Hindlimb muscle (tissue), 1 donor: ENCODE measurements around the gene ABCF2. TPM values are rescaled to one million over a fixed set of nuclear protein-coding genes. Genes with fewer than 3 reads are reported as not detected.
A peak's percentile ranks its signal among the peaks of the same experiment; 100 is the strongest.

Experiments
- DNase-seq: peaks from one replicate; pipeline ENCODE4 v3.0.0-alpha.2; 2013
- polyA plus RNA-seq: library from polyadenylated mRNA; unstranded; fragments of 120-200 nt; gene quantifications from one replicate; pipeline ENCODE4 v1.2.1, GENCODE V29; 2013; ENCODE audit not compliant: insufficient read length

ABCF2 gene
- polyA plus RNA-seq, 1 donor, result 18.7 TPM

GRCh38 chr7:151240942-151241754 is 14.1 kb upstream of the ABCF2 start:
- DNase-seq, result no peak

GRCh38 chr7:151240536-151240935 is 13.5 kb upstream of the ABCF2 start:
- no peak for DNase-seq

- no peak for DNase-seq
Measured at GRCh38 chr7:151239837-151240459, 12.9 kb upstream of the ABCF2 start.

- no peak for DNase-seq
Measured at GRCh38 chr7:151238924-151239836, 12.2 kb upstream of the ABCF2 start.

GRCh38 chr7:151238190-151238810 is 11.3 kb upstream of the ABCF2 start:
- DNase-seq, result no peak

GRCh38 chr7:151237244-151238189 is 10.5 kb upstream of the ABCF2 start:
- DNase-seq, result no peak

- DNase-seq, result no peak
Measured at GRCh38 chr7:151236406-151236805, 9.4 kb upstream of the ABCF2 start.

GRCh38 chr7:151235091-151235787 is 8.2 kb upstream of the ABCF2 start:
- DNase-seq, result no peak

GRCh38 chr7:151233804-151234203 is 6.8 kb upstream of the ABCF2 start:
- DNase-seq, result no peak

GRCh38 chr7:151232917-151233701 is 6.1 kb upstream of the ABCF2 start:
- DNase-seq, result no peak

GRCh38 chr7:151232091-151232916 is 5.3 kb upstream of the ABCF2 start, which contains the start of gene CHPF2:
CHPF2 (plus strand) TSS chr7:151232483; CDS start chr7:151234012, 1,529 bp downstream.
- peak; percentile 89 for DNase-seq

- DNase-seq, result no peak
Measured at GRCh38 chr7:151231080-151231479, 4.1 kb upstream of the ABCF2 start.

- no peak for DNase-seq
Measured at GRCh38 chr7:151229249-151229648, 2.2 kb upstream of the ABCF2 start.

- no peak for DNase-seq
Measured at GRCh38 chr7:151228024-151228866, 1.2 kb upstream of the ABCF2 start.

- no peak for DNase-seq
Measured at GRCh38 chr7:151226560-151226874, 488 bp downstream of the ABCF2 start.

- no peak for DNase-seq
Measured at GRCh38 chr7:151225948-151226510, 976 bp downstream of the ABCF2 start.

GRCh38 chr7:151223728-151224127 is 3.3 kb downstream of the ABCF2 start:
- no peak for DNase-seq

- no peak for DNase-seq
Measured at GRCh38 chr7:151218170-151218569, 8.8 kb downstream of the ABCF2 start.
